Calu3 (cell line): ENCODE measurements around the gene PPM1H. TPM values are rescaled to one million over a fixed set of nuclear protein-coding genes. Genes with fewer than 3 reads are reported as not detected.

Source experiments
- BruUV-seq: library from RNA; stranded (reverse); fragments of 400-500 nt; replicated peaks from 2 replicates; lab custom pipeline; 2021; lab: Mats Ljungman, UMichigan
- CTCF ChIA-PET: fragments of 300-600 bp; sonication (Branson Sonifier 250); formaldehyde crosslinking; loops from one replicate; lab custom pipeline; 2022; ENCODE audit warnings: antibody characterized with exemption; lab: Charles Lee
- DNase-seq: peaks from one replicate; pipeline ENCODE4 v3.0.0; 2022
- H3K27ac Mint-ChIP-seq: one replicate; pipeline ENCODE4 v1.8.0; 2022; ENCODE audit warnings: mixed read lengths; ENCODE audit not compliant: unreplicated experiment
- H3K27me3 Mint-ChIP-seq: one replicate; pipeline ENCODE4 v1.8.0; 2022; ENCODE audit warnings: mixed read lengths; ENCODE audit not compliant: unreplicated experiment
- H3K36me3 Mint-ChIP-seq: one replicate; pipeline ENCODE4 v1.8.0; 2022; ENCODE audit warnings: mild to moderate bottlenecking, moderate library complexity, mixed read lengths; ENCODE audit not compliant: insufficient read depth, unreplicated experiment
- H3K4me1 Mint-ChIP-seq: one replicate; pipeline ENCODE4 v1.8.0; 2022; ENCODE audit warnings: mild to moderate bottlenecking, low read depth, mixed read lengths; ENCODE audit not compliant: unreplicated experiment
- H3K4me3 Mint-ChIP-seq: one replicate; pipeline ENCODE4 v1.8.0; 2022; ENCODE audit warnings: mild to moderate bottlenecking, low read depth, moderate library complexity, mixed read lengths; ENCODE audit not compliant: unreplicated experiment
- H3K9me3 Mint-ChIP-seq: one replicate; pipeline ENCODE4 v1.8.0; 2022; ENCODE audit warnings: low read depth, mixed read lengths; ENCODE audit not compliant: unreplicated experiment
- CTCF ChIP-seq: fragments of 200-600 bp; IDR thresholded peaks from one replicate; pipeline ENCODE4 v1.8.0; 2022; ENCODE audit warnings: antibody characterized with exemption; ENCODE audit not compliant: unreplicated experiment
- intact Hi-C: fragments of 100-400 bp; cut with micrococcal nuclease; formaldehyde crosslinking; loops from one replicate; pipeline ENCODE4 v1.10.0; 2022; ENCODE audit not compliant: unreplicated experiment
- total RNA-seq: library from RNA; stranded (reverse); gene quantifications from 2 replicates; pipeline ENCODE4 v1.2.3, GENCODE V29; 2022

The PPM1H gene
- total RNA-seq, 1 experiment from 2014 or later: 36.7 TPM

- CTCF ChIA-PET: no interaction called here
- no peak for DNase-seq
- no peak for TF ChIP-seq CTCF
- no peaks in the 10 kb centered on the region for H3K27me3 Mint-ChIP-seq
- no peak overlapping the region for H3K4me3 Mint-ChIP-seq
- BruUV-seq: no TSS peak
- no peak overlapping the region for H3K27ac Mint-ChIP-seq
- H3K9me3 Mint-ChIP-seq: peaks cover 2% of the 10 kb centered on the region
- no peaks in the 10 kb centered on the region for H3K36me3 Mint-ChIP-seq
- intact Hi-C loops: no loop called here
- no peaks in the 10 kb centered on the region for H3K4me1 Mint-ChIP-seq
Observed at GRCh38 chr12:62679608-62680007, 255.3 kb downstream of the PPM1H start.

- Mint-ChIP-seq H3K27me3 (no peaks in the 10 kb centered on the region), H3K9me3 (peaks cover 2% of the 10 kb centered on the region), H3K27ac (no peak overlapping the region), H3K4me3 (no peak overlapping the region), H3K36me3 (no peaks in the 10 kb centered on the region), H3K4me1 (no peaks in the 10 kb centered on the region)
- CTCF ChIA-PET: no interaction called here
- BruUV-seq: no TSS peak
- intact Hi-C loops: no loop called here
- TF ChIP-seq CTCF: no peak
- no peak for DNase-seq
Observed at GRCh38 chr12:62677355-62677754, 257.6 kb downstream of the PPM1H start.

- no peak overlapping the region for H3K4me3 Mint-ChIP-seq
- H3K27me3 Mint-ChIP-seq: no peaks in the 10 kb centered on the region
- H3K9me3 Mint-ChIP-seq: peaks cover 2% of the 10 kb centered on the region
- no peak for DNase-seq
- no peak overlapping the region for H3K27ac Mint-ChIP-seq
- CTCF ChIA-PET: no interaction called here
- no peak for TF ChIP-seq CTCF
- BruUV-seq: no TSS peak
- no peaks in the 10 kb centered on the region for H3K4me1 Mint-ChIP-seq
- H3K36me3 Mint-ChIP-seq: no peaks in the 10 kb centered on the region
- intact Hi-C loops: no loop called here
Observed at GRCh38 chr12:62676521-62677307, 258.2 kb downstream of the PPM1H start.

GRCh38 chr12:62673028-62673815, 261.7 kb downstream of the PPM1H start:
- intact Hi-C loops: no loop called here
- CTCF ChIA-PET: interaction anchor here (0.6 to 0.8 kb wide), 2 partner anchors 10 to 139 kb away, joined by 3 to 5 read pairs; no protein-coding TSS in a partner anchor
- H3K27ac Mint-ChIP-seq: no peak overlapping the region
- no peak for TF ChIP-seq CTCF
- no TSS peak for BruUV-seq
- no peak for DNase-seq
- no peaks in the 10 kb centered on the region for H3K36me3 Mint-ChIP-seq
- peaks cover 2% of the 10 kb centered on the region for H3K9me3 Mint-ChIP-seq
- H3K4me3 Mint-ChIP-seq: no peak overlapping the region
- no peaks in the 10 kb centered on the region for H3K4me1 Mint-ChIP-seq
- H3K27me3 Mint-ChIP-seq: no peaks in the 10 kb centered on the region
